Measurements from ENCODE around the gene SLC23A2.

- TF ChIP-seq CTCF (IDR thresholded peaks at IDR 0.05) = no peak
- TF ChIP-seq POLR2A (IDR thresholded peaks at IDR 0.05) = no peak
- no peak for TF ChIP-seq POLR2AphosphoS5 (IDR thresholded peaks at IDR 0.05)
These were observed 192.4 kb downstream of the SLC23A2 start for GRCh38 chr20:4808872-4809271.

Data from suprapubic skin (tissue), 4 donors.